ENCODE data around the gene LRRIQ1.

LRRIQ1 gene

GRCh38 chr12:85266356-85266755 is 230.2 kb downstream of the LRRIQ1 start:
- H3K4me1 ChIP-seq (ENCODE audit: control extremely low read depth in 1 of 4, control insufficient read depth in 4 of 4, insufficient read depth in 4 of 4, low read length in 3 of 4): peaks cover 0 to 13% (median 5%) of the 10 kb centered on the region in 4 experiments
- POLR2A ChIA-PET: no interaction called here
- H3K4me3 ChIP-seq (ENCODE audit: control insufficient read depth in 1 of 7, extremely low read depth in 1 of 7, insufficient read depth in 4 of 7, low read depth in 2 of 7, low read length in 6 of 7): peak overlapping the region in 2 of 7 experiments; percentile 19 to 32
- no peaks in the 10 kb centered on the region for H3K9me3 ChIP-seq (ENCODE audit: control extremely low read depth in 1 of 5, control insufficient read depth in 4 of 5, insufficient read depth in 2 of 5, low read depth in 1 of 5, low read length in 4 of 5)
- H3K27me3 ChIP-seq (replicated peaks in 2 of 5; ENCODE audit: control insufficient read depth in 4 of 5, insufficient read depth in 5 of 5, low read length in 4 of 5): peaks cover 0 to 7% (median 5%) of the 10 kb centered on the region in 5 experiments
- no peak overlapping the region for H3K27ac ChIP-seq (ENCODE audit: insufficient read depth in 1 of 2, low read depth in 1 of 2, low read length in 2 of 2, poor library complexity in 1 of 2, severe bottlenecking in 2 of 2)
- no peaks in the 10 kb centered on the region for H3K36me3 ChIP-seq (ENCODE audit: control insufficient read depth in 4 of 4, insufficient read depth in 4 of 4, low read length in 3 of 4)
- CTCF ChIA-PET: no interaction called here
- peak in 1 of 3 donors; percentile 62 for DNase-seq
- WGBS (ENCODE audit: insufficient coverage): no CpG with 5 or more reads among the region's 4 CpGs

- Histone ChIP-seq H3K4me3 (ENCODE audit: control insufficient read depth in 1 of 7, extremely low read depth in 1 of 7, insufficient read depth in 4 of 7, low read depth in 2 of 7, low read length in 6 of 7) (no peak overlapping the region), H3K36me3 (ENCODE audit: control insufficient read depth in 4 of 4, insufficient read depth in 4 of 4, low read length in 3 of 4) (no peaks in the 10 kb centered on the region), H3K27ac (ENCODE audit: insufficient read depth in 1 of 2, low read depth in 1 of 2, low read length in 2 of 2, poor library complexity in 1 of 2, severe bottlenecking in 2 of 2) (no peak overlapping the region), H3K9me3 (ENCODE audit: control extremely low read depth in 1 of 5, control insufficient read depth in 4 of 5, insufficient read depth in 2 of 5, low read depth in 1 of 5, low read length in 4 of 5) (peaks cover 0 to 5% (median 0%) of the 10 kb centered on the region in 5 experiments), H3K4me1 (ENCODE audit: control extremely low read depth in 1 of 4, control insufficient read depth in 4 of 4, insufficient read depth in 4 of 4, low read length in 3 of 4) (peaks cover 0 to 5% (median 2%) of the 10 kb centered on the region in 4 experiments), H3K27me3 (replicated peaks in 2 of 5; ENCODE audit: control insufficient read depth in 4 of 5, insufficient read depth in 5 of 5, low read length in 4 of 5) (peaks cover 30 to 77% (median 48%) of the 10 kb centered on the region in 5 experiments)
- ChIA-PET POLR2A (no interaction called here), CTCF (interaction anchor here (0.6 to 1.3 kb wide), 2 partner anchors 10 to 235 kb away, joined by 3 read pairs; no protein-coding TSS in a partner anchor)
- DNase-seq: peak in 1 of 3 donors; percentile 28
- WGBS (ENCODE audit: insufficient coverage): 9% methylated on average over 29 of the region's 37 CpGs
Measured at GRCh38 chr12:85273381-85274314, 237.5 kb downstream of the LRRIQ1 start.

- H3K9me3 ChIP-seq (ENCODE audit: control extremely low read depth in 1 of 5, control insufficient read depth in 4 of 5, insufficient read depth in 2 of 5, low read depth in 1 of 5, low read length in 4 of 5): peaks cover 0 to 5% (median 0%) of the 10 kb centered on the region in 5 experiments
- H3K27me3 ChIP-seq (replicated peaks in 2 of 5; ENCODE audit: control insufficient read depth in 4 of 5, insufficient read depth in 5 of 5, low read length in 4 of 5): peaks cover 33 to 83% (median 51%) of the 10 kb centered on the region in 5 experiments
- ChIA-PET POLR2A (no interaction called here), CTCF (interaction anchor here (1.3 kb wide), 1 partner anchor 10 kb away, joined by 3 read pairs; no protein-coding TSS in a partner anchor)
- no peaks in the 10 kb centered on the region for H3K36me3 ChIP-seq (ENCODE audit: control insufficient read depth in 4 of 4, insufficient read depth in 4 of 4, low read length in 3 of 4)
- peaks cover 0 to 5% (median 2%) of the 10 kb centered on the region in 4 experiments for H3K4me1 ChIP-seq (ENCODE audit: control extremely low read depth in 1 of 4, control insufficient read depth in 4 of 4, insufficient read depth in 4 of 4, low read length in 3 of 4)
- H3K27ac ChIP-seq (ENCODE audit: insufficient read depth in 1 of 2, low read depth in 1 of 2, low read length in 2 of 2, poor library complexity in 1 of 2, severe bottlenecking in 2 of 2): no peak overlapping the region
- DNase-seq: no peak
- WGBS (ENCODE audit: insufficient coverage): no CpG with 5 or more reads among the region's 8 CpGs
- H3K4me3 ChIP-seq (ENCODE audit: control insufficient read depth in 1 of 7, extremely low read depth in 1 of 7, insufficient read depth in 4 of 7, low read depth in 2 of 7, low read length in 6 of 7): no peak overlapping the region
Measured at GRCh38 chr12:85274315-85274651, 238.1 kb downstream of the LRRIQ1 start.

- peaks cover 0 to 5% (median 0%) of the 10 kb centered on the region in 5 experiments for H3K9me3 ChIP-seq (ENCODE audit: control extremely low read depth in 1 of 5, control insufficient read depth in 4 of 5, insufficient read depth in 2 of 5, low read depth in 1 of 5, low read length in 4 of 5)
- no peaks in the 10 kb centered on the region for H3K36me3 ChIP-seq (ENCODE audit: control insufficient read depth in 4 of 4, insufficient read depth in 4 of 4, low read length in 3 of 4)
- peaks cover 0 to 10% (median 7%) of the 10 kb centered on the region in 4 experiments for H3K4me1 ChIP-seq (ENCODE audit: control extremely low read depth in 1 of 4, control insufficient read depth in 4 of 4, insufficient read depth in 4 of 4, low read length in 3 of 4)
- H3K27ac ChIP-seq (ENCODE audit: insufficient read depth in 1 of 2, low read depth in 1 of 2, low read length in 2 of 2, poor library complexity in 1 of 2, severe bottlenecking in 2 of 2): no peak overlapping the region
- 0% methylated on average over 1 of the region's 2 CpGs for WGBS (ENCODE audit: insufficient coverage)
- CTCF ChIA-PET: interaction anchor here (1.1 kb wide), 1 partner anchor 16 kb away, joined by 3 read pairs; no protein-coding TSS in a partner anchor
- peak; percentile 64 to 87 (median 86) for DNase-seq
- peaks cover 39 to 94% (median 59%) of the 10 kb centered on the region in 5 experiments for H3K27me3 ChIP-seq (replicated peaks in 2 of 5; ENCODE audit: control insufficient read depth in 4 of 5, insufficient read depth in 5 of 5, low read length in 4 of 5)
- POLR2A ChIA-PET: no interaction called here
- no peak overlapping the region for H3K4me3 ChIP-seq (ENCODE audit: control insufficient read depth in 1 of 7, extremely low read depth in 1 of 7, insufficient read depth in 4 of 7, low read depth in 2 of 7, low read length in 6 of 7)
Measured at GRCh38 chr12:85275374-85275773, 239.2 kb downstream of the LRRIQ1 start.

GRCh38 chr12:85277191-85277590 is 241.0 kb downstream of the LRRIQ1 start:
- ChIA-PET POLR2A (no interaction called here), CTCF (interaction anchor here (1.5 to 1.8 kb wide), 3 partner anchors 10 to 31 kb away, joined by 3 to 6 read pairs (median 5); no protein-coding TSS in a partner anchor)
- Histone ChIP-seq H3K27me3 (replicated peaks in 2 of 5; ENCODE audit: control insufficient read depth in 4 of 5, insufficient read depth in 5 of 5, low read length in 4 of 5) (peaks cover 43 to 98% (median 72%) of the 10 kb centered on the region in 5 experiments), H3K4me1 (ENCODE audit: control extremely low read depth in 1 of 4, control insufficient read depth in 4 of 4, insufficient read depth in 4 of 4, low read length in 3 of 4) (peaks cover 0 to 14% (median 11%) of the 10 kb centered on the region in 4 experiments), H3K9me3 (ENCODE audit: control extremely low read depth in 1 of 5, control insufficient read depth in 4 of 5, insufficient read depth in 2 of 5, low read depth in 1 of 5, low read length in 4 of 5) (peaks cover 0 to 5% (median 0%) of the 10 kb centered on the region in 5 experiments), H3K36me3 (ENCODE audit: control insufficient read depth in 4 of 4, insufficient read depth in 4 of 4, low read length in 3 of 4) (no peaks in the 10 kb centered on the region), H3K27ac (ENCODE audit: insufficient read depth in 1 of 2, low read depth in 1 of 2, low read length in 2 of 2, poor library complexity in 1 of 2, severe bottlenecking in 2 of 2) (no peak overlapping the region), H3K4me3 (ENCODE audit: control insufficient read depth in 1 of 7, extremely low read depth in 1 of 7, insufficient read depth in 4 of 7, low read depth in 2 of 7, low read length in 6 of 7) (no peak overlapping the region)
- 43% methylated on average over 1 of the region's 3 CpGs for WGBS (ENCODE audit: insufficient coverage)
- no peak for DNase-seq

- Histone ChIP-seq H3K36me3 (ENCODE audit: control insufficient read depth in 4 of 4, insufficient read depth in 4 of 4, low read length in 3 of 4) (no peaks in the 10 kb centered on the region), H3K9me3 (ENCODE audit: control extremely low read depth in 1 of 5, control insufficient read depth in 4 of 5, insufficient read depth in 2 of 5, low read depth in 1 of 5, low read length in 4 of 5) (peaks cover 0 to 5% (median 0%) of the 10 kb centered on the region in 5 experiments), H3K4me3 (ENCODE audit: control insufficient read depth in 1 of 7, extremely low read depth in 1 of 7, insufficient read depth in 4 of 7, low read depth in 2 of 7, low read length in 6 of 7) (no peak overlapping the region), H3K27me3 (replicated peaks in 2 of 5; ENCODE audit: control insufficient read depth in 4 of 5, insufficient read depth in 5 of 5, low read length in 4 of 5) (peaks cover 40 to 98% (median 72%) of the 10 kb centered on the region in 5 experiments), H3K27ac (ENCODE audit: insufficient read depth in 1 of 2, low read depth in 1 of 2, low read length in 2 of 2, poor library complexity in 1 of 2, severe bottlenecking in 2 of 2) (no peak overlapping the region), H3K4me1 (ENCODE audit: control extremely low read depth in 1 of 4, control insufficient read depth in 4 of 4, insufficient read depth in 4 of 4, low read length in 3 of 4) (peaks cover 0 to 14% (median 11%) of the 10 kb centered on the region in 4 experiments)
- CTCF ChIA-PET: interaction anchor here (1.5 to 1.8 kb wide), 3 partner anchors 9 to 30 kb away, joined by 3 to 6 read pairs (median 5); no protein-coding TSS in a partner anchor
- POLR2A ChIA-PET: no interaction called here
- 16% methylated on average over 30 of the region's 30 CpGs for WGBS (ENCODE audit: insufficient coverage)
- peak in 1 of 3 donors; percentile 19 for DNase-seq
Measured at GRCh38 chr12:85277900-85278597, 241.9 kb downstream of the LRRIQ1 start.

Data from common myeloid progenitor, CD34-positive (primary cell).